K562 treated with DMSO at 1 percent for 4 hours (cell line): ENCODE measurements around the gene COL13A1. TPM values are rescaled to one million over a fixed set of nuclear protein-coding genes. Genes with fewer than 3 reads are reported as not detected.

Source experiments
- total RNA-seq: library from RNA; unstranded; fragments of 300-600 nt; gene quantifications from 2 replicates; pipeline ENCODE4 v1.2.3, GENCODE V29; 2022; ENCODE audit not compliant: insufficient read depth

COL13A1 gene
- total RNA-seq, result not detected in 2 replicates

DNA sequence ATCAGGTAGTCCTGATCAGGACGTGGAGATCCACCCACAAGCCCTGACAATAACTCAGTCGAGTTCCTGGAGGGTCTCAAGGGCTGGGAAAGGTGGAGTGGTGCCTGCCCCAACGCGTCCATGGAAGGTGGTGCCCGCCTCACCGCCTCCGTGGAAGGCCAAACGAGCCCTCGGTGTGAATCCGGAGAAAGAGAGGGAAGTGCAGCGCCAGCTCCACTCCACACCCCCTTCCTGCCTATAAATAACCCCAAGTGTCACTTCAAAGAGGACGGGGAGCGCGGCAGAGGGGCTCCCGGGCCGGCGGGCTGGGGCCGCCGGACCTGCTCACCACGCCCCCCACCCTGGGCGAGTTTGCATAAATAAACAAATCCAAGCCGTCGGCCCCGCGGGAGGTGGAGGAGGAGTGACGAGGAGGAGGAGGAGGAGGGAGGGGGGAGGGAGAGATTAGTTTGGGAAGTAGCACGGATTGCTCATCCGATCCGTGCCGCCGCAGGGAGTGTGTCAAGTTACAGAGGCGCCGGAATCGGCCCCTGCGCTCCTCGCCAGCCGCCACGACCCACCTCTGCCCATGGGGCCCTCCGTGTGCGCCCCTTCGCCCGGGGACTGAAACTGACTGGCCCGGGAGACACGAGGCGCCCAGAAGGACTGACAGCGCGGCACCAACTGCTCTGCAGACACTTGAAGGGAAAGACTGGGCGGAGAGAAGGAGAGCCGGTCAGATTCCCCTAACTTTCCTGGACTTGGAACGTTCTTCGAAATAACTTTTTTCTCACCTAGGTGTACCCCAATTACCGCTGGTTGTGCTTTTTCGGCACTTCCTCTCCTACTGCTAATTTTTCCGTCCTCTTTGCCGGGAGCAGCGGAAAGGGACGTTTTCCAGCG is at the start of gene COL13A1:
COL13A1 (plus strand) TSS at position 473 of the 882 bp plus-strand sequence. CDS start 518 bp downstream, outside the sequence.

Other genes starting within 250 kb of the COL13A1 start
- gene NEUROG3, start 228.5 kb upstream of the COL13A1 start, total RNA-seq, result not detected in 2 replicates
- 5.0 and 7.9 TPM in 2 replicates for gene FAM241B, start 171.7 kb upstream of the COL13A1 start, total RNA-seq